Fibroblast of gingiva (primary cell): ENCODE measurements around the gene CFAP65.

Experiments used
- DNase-seq: peaks from one replicate; pipeline ENCODE4 v3.0.0-alpha.2; 2011; ENCODE audit warnings: low read depth

The CFAP65 gene

DNA sequence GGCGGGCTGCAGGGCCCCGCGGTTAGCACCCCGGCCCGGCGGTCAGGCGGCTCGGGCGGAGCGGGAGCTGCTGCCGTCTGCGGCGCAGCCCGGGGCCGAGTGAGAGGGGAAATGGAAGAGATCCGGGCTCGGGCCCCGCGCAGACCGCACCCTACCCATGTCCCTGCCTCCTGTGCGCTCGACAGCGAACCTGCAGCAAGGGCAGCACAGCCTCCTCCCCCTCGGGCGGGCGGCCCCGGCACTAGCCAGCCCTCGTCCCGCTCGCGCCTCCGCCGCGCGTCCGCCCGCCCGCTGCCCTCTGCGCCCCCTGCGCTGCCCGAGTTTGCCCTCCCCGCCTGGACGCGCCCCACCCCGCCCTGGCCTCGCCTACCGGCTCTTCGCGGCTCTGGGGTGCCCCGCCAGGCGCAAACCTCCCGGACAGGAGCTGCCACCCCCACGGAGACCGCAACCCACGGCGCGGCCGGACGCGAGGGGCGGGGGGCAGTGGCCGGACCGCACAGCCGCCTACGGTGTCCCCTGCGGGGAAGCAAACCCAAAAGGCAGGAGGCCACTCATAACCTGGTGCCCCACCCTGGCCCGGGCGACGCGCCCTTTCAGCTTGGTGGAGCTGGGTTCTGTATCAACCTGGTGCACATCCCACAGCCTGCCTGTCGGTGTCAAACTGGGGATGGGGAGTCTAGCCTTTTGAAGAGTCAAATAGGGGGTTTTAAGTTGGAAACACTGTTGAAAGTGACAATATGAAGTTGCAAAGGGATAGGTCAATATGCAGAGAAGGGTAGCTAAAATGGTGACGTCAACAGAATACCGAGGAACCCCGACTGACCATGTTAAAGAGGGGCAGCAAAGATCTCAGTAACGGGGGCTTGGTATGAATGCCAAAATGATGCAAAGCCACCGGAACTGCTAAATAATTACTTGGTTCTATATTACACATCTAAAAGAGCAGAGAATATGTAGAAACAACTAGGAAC lies 19.8 kb upstream of the CFAP65 start, which contains the start of gene IHH:
Gene IHH (minus strand): TSS at position 101 of the 971 bp plus-strand sequence. CDS start 454 bp downstream, outside the sequence.
- no peak for DNase-seq

DNA sequence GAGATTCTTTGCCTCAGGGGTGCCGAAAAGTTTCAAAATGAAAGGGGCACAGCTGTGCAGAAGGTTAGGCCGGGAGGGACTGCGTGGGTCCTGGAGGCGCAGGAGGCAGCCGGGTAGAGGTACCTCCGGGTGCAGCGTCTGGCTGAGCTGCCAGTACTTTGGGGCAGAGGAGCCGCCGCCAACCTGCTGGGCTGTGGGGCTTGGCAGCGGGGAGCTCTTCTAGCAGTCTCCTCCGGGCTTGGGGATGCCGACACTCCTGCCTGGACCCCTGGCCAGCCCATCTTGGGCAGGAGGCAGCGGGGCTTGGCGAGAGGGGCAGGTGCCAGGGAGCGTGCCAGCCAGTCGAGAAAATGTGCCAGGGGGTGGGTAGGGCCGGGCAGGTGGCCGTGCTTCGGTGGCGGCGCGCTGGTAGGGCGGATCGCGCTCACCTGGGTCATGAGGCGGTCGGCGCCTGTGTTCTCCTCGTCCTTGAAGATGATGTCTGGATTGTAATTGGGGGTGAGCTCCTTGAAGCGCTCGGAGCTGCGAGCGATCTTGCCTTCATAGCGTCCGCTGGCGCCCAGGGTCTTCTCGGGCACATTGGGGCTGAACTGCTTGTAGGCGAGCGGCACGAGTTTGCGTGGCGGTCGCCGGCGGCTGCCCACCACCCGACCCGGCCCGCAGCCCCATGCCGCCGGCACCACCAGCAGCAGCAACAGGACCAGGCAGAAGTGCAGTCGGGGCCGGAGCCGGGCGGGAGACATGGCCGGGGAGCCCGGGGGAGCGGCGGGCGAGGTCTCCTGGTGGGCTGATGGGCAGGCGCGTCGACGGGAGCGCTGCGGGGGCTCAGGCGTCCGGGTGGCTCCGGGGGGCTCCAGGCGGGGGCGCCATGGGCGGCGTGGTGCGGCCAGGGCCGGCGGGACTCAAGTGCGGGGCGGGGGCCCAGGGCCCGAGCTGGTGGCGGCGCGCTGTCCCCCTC lies 18.7 kb upstream of the CFAP65 start:
- DNase-seq = no peak

DNA sequence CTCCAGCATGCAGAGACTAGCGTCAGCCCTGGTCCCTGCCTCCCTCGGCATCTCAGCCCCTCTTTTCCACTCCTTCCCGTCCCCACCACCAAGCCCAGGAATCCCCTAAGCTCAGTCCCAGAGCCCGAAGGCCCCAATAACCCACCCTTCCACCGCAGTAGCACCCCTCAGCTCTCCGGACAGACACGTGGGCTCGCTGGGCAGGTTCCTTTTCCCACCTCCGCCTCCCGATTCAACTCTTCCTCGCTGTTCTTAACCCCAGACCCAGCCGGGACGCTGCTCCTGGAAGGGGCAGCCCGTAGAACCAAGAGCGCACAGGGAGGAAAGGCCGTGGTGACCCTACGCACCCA lies 18.0 kb upstream of the CFAP65 start:
- DNase-seq = no peak

DNA sequence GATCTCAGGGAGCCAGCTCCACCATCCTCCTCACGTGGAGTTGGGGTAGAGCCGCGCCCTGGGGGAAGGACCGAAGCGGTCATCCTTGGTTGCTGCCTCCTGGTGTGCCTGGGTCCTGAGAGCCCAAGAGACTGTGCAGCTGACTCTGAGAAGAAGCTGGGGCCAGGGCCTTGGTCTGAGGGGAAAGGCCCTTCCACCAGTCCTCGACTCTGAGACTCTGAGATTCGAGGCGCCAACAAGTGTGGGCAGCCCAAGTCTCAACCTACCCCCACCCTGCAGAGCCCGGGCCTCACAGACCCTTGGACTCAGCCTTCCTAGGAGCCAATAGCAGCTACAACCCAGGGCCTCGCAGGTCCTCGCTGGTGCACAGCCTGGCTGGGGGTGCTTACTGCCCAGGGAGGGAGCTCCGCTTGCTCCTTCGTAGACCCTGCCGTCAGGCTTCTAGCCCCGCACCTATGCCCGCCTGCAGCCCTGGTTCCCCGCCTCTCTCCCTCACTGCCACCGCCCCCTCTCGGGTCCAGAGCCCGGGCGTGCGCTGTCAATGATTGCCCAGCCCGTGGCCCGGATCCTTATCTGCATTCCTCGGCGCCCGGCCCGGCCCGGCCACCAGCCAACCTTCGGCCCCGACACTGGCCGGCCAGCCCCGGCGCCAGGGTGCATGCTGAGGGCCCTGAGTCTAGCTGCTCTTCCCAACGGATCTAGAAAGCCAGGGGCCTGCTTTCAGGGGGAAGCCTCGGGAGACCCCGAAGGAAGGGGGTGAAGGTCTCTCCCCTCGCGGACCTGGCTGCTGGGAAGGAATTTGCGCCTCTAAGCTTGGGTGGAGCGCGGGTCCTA lies 17.4 kb upstream of the CFAP65 start:
- no peak for DNase-seq

DNA sequence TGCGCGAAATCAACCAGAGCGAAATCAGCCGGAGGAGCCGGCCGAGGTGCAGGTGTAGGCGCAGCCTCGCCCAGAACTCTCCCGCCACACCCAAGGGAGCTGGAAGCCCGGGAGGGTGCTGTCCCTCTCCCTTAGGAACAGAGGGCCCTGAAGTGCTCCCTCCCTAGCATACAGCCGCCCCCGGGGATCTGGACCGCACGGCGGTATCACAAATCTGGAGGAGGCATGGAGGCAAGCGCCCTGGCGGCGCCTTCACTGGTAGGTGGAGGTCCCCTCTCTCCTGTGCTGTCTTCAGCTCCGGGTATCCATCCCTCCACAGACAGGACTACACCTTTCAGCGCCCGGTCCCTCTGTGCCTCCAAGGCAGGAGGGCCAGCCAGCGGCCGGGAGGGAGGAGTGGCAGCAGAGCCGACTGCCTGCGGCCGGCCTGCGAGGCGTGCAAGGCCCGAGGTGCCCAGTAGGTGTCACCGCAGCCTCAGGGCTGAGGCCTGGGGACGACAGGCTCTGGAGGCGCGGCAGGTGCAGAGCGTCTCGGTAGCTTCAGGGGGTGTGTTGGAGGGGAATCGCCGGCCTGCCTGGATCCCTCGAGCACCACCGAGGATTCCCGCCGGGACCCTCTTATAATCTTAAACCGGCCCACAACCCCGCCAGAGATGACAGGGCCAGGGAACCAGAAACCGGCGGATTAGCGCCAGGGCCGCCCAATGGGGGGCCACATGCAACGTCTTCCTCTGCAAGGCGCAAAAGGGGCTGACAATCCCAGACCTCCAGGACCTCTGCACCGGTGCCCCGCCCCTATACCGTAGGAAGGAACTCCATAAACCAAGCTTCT lies 16.6 kb upstream of the CFAP65 start:
- DNase-seq = peak; percentile 45

DNA sequence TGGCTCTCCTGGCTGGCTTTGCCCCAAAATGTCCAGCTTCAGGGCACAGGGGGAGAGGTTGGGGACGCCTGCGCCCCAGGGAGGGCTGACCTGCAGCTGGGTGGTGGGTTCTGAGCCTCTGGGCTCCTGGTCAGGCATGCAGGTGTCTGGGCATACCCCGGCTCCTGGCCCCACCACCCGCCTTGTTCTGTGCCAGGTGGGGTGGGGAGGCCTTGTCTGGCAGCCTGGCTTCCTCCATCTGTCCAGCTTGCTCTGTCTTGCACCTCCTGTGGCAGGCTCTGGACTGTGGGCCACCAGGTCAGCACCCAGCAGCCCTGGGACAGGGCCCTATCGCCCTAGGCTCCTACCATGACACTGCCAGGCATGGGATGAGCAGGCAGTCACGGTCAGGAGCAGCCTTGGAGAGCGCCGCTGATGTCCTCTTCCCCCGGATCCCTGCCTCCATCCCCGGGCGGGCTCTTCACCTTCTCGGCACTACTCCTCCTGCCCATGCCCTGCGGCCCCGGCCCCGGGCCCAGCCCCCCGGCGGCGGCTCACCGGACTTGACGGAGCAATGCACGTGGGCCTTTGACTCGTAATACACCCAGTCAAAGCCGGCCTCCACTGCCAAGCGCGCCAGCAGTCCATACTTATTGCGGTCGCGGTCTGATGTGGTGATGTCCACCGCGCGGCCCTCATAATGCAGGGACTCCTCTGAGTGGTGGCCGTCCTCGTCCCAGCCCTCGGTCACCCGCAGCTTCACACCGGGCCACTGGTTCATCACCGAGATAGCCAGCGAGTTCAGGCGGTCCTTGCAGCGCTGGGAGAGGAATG lies 15.8 kb upstream of the CFAP65 start:
- DNase-seq = no peak

DNA sequence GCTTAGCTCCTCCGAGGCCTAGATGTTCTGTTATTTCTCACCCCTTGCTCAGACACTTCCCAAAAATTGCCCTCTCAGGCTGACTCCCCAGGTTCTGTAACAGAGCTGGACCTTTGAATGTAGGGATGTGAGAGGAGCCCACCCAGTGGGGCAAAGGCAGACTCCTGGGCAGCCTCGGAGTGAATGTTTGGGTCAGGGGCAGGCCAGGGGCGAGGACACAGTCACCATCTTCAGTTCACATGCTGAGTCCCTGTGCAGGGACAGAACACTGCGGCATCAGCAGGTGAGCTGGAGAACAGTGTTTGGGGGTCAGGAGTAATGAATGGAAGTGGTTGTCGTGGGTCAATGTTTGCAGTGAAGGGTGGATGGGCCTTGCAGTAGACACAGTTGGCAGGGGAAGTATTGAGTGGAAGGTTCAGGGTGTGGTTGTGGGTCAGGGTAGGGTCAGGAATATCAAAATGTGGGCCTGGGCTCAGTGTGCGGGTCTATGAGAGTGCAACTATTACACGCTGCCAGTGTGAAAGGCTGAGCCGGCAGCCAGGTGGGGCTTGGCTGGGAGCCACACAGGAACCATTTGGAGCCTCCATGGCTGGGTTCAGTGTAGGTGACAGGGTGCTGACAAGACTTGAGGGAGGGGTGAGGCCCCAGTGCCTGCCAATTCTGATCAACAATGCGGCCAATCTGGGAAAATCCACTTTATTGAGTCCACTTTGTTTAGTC lies 15.0 kb upstream of the CFAP65 start:
- no peak for DNase-seq

DNA sequence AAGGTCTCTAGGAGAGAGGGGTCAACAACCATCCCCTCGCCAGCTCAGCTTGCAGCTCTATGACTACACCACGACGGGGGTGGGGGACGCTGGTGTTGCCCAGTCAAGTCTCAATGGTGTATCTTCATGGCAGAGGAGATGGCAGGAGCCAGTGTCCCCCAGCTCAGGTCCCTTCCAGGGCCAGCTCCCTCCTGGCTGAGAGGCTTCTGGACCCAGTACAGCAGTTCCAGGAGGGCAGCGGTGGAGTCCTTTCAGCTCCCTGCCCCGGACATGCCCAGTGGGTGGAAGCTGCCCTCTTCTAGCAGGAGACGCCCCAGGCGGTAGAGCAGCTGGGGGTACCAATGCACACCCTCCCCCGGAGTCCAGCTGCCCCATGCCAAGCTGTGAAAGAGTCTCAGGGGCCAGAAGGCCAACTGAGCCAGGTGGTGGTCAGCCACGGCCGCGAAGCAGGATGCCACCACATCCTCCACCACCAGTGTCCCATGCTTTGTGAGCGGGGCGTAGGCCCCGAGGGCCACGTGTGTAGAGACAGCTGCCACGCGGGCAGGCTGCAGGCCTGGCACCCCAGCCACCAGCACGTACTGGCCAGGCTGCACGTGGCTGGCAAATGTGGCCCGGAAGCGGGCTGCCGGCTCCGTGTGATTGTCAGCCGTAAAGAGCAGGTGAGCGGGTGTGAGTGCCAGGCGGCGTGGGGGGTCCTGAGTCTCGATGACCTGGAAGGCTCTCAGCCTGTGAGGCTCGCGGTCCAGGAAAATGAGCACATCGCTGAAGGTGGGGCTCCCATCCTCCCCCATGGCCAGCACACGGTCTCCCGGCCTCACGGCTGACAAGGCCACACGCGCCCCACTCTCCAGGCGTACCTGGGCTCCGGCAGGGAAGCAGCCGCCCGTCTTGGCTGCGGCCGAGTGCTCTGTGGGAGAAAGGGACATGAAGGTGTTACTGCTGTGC lies 13.9 kb upstream of the CFAP65 start:
- DNase-seq = no peak

DNA sequence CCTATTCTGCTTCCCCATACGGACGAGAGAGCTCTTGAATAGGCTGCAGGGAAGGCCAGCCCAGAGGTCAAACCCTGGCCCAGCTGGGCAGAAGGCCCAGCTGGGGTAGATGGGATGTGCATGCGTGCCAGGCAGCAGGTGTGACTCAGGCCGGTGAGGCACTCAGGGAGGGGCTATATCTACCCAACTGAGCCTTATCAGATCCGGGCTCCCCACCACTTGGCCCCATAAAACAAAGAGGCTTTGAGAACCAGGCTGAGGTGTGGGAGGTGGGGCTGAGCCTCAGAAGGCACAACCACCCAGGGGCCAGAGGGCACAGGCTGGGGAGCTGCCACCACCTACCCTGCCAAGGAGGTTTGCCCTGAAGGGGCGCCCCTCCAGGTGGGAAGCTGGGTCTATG lies 8.0 kb upstream of the CFAP65 start:
- DNase-seq = no peak

DNA sequence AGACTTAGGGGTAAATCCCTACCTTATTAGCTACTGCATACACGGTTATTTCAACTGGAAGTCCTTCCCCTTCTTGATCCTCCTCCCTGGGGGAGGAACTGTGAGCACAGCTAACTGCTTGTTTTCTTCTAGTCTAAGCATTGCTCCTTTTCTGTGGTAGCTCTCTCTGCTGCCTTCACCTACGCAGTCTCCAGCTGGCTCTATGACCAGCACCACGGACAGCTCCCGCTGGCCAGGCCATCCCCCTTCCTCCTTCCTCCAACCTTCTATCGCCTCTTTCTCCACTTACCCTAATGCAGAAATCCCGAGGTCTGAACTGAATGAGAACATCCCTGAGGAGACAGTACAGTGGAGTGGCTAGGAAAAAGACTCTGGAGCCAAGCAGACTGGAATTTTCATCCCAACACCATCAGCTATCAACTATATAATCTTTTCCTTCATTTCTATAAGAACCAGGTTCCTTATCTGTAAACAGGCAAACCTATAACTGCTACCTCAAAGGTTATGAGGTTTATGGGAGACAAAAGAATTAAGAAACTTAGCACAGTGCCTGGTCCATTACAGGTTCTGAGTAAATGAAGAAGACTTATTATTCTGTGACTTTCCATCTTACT lies 4.7 kb upstream of the CFAP65 start:
- DNase-seq = no peak

DNA sequence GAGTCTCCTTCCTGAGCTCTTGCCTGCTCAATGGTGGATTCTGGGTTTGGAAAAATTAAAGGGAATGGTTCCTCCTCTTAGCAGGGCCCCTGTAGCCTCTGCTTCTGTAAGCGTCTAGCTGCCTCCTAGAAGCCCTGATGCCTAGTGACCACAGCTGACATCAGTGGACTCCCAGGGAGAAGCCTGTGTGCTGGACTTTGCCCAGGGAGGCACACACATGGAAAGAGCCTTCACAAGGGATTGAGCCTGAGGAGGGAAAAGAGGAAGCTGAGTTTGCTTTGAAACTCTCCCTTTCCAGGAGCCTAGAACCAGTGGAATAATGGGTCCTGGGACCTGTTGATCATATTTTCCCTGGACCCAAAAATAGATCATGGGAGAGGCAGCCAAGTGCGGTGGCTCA lies 1.4 kb upstream of the CFAP65 start:
- DNase-seq = no peak

DNA sequence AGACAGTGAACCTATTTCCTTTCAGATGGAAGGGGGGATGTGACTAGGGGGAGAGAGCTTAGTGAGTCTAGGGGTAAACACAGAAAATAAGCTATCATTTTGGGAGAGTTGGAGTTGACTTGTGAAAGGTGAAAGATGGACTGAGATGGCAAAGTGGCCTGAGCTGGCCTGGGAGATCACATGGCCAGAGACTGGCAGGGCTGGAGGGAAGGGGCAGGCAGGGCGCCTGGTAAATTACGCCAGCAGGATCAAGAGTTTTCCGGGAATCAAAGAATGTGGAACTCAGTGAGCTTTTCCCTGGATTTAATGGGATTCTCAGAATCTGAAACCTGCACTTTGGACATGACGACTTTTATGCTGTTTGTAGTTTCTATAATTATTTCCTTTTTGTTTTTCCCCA lies 841 bp upstream of the CFAP65 start:
- DNase-seq = no peak

DNA sequence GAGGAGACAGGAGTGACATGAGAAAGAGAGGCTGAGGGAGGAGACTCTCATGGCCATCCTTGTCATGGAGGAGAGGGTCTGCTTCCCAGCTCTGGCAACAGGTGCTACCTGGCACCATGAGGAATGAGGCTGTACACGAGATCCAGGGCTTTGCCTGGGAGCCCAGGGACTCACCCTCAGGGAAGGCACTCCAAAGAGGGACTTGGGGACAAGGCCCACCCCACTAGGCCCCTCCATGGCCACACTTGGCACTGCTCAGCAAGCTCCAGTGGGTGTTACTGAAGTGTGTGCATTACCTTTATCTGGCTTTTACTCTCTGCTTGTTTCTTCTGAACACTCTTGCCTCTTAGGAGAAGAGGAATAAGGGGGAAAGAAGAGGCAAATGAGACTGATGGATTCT lies 2.7 kb downstream of the CFAP65 start:
- no peak for DNase-seq

DNA sequence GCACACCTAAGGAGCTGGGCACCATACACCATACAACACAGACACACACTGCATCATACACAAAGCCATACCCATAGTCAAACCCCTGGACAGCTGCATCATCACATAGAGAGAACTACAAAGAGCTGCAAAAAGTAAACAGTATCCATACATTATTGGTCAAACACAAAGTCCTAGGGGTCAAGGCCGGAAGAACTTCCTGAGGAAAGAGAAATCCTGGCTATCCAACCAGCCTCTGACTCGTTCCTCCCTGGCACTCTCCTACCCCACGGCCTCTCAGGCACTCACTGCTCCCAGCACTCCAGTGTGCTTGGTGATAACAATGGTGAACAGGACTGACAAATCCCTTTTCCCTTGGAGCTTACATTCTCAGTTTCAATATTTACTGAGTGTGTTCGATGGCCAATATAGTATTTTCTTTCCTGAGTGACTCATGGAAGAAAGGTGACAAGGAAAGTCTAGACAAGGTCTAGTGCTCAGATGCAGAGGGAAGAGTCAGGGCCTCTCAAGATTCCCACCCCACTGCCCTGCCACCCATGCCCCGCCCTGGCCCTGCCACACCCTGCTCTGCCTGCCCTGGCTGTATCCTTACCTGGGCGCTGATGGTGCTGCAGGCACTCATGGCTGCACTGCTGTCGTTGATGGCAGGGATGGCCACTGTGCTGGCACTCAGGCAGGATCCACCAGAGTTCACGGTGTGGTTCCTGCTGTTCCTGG lies 3.4 kb downstream of the CFAP65 start:
- no peak for DNase-seq

DNA sequence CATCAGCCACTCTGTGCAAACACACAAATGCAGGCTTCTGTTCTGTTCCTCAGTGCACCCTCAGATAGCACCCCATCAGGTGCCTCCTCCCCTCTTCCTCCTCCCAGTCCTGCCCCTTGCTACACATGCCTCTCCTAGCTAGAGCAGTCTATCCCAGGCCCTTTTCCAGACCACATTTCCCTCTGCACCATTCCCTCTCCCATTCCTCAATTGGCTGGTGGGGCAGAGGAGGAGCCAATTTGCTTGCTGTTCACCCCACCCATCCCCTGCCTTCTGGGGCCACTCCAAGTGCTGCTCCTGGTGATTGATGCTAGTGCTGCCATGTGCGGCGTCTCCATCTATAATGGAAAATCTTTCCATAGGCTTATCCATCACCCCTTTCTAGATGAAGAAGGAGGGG lies 5.4 kb downstream of the CFAP65 start:
- no peak for DNase-seq

DNA sequence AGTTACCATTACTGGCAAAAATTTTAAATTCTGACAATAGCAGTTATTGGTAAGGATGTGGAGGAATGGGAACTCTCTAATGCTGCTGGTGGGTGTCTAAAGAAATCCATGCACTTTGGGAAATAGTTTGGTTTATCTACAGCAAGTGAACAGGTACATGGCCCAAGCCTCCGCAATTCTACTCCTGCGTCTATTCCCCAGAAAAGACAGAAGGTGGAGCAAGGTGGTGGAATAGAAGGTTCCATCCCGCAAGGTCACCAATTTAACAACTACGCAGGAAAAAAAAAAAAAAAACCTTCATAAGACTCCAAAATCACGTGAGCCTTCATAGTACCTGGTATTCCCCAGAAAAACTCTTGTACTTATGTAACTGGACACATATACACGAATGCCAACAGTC lies 6.5 kb downstream of the CFAP65 start:
- DNase-seq = no peak

DNA sequence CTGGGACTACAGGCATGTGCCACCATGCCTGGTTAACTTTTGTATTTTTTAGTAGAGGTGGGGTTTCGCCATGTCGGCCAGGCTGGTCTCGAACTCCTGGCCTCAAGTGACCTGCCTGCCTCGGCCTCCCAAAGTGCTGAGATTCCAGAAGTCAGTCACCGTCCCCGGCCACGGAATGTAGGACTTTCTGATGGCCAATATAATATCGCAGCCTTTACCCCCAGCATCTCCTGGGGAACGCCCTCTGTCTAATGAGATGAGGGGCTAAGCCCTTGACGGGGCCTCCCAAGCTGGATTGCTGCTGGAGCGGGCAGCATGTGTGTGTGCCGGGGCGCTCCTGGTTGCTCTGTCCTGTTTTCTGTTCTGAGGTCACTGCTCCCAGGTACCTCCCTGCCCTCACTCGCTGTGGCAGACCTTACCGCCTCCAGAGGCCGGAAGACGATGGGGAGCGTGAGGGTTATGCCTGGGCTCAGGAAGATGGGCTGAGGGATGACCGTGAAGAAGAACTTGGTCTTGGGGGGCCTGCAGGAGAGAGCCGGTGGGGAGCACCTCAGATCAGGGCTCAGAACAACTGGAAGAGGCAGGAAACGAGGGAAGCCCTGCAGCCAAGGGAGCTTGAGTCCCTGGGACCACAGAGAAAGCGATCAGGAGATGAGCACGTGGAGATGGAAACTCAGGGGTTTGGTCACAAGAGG lies 9.1 kb downstream of the CFAP65 start:
- no peak for DNase-seq
